ENCODE measurements around the gene TMEM204.

DNA sequence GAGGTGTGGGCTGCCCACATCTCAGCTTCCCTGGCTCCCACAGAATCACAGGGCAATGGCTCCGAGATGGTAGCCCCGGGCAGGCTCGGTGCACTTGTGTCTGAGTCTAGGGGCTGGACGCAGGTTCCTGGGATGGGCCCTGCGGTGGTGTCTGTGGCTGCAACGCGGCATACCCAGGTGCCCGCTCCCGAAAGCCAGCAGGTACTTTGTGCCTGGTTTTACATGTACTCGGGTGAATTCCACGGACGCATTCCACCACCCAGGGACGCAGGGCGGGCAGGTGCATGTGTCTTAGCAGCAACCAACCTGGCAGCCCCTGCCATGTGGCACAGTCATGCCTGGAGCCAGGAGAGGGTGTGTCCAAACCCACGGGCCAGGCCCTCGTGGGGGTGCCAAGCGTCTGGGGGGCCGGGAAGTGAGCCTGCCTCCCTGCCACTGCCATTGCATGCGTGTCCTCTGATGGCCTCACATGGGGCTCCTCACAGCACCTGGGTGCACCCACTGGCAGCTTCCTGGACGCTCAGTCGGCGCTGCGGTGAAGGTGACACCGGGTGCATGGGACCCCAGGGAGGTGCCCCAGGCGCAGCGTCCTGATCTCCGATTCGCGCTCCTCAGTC, 4.4 kb upstream of the TMEM204 start:
- TF ChIP-seq CHD2 (IDR thresholded peaks at IDR 0.05; ENCODE audit: low read length, partially characterized antibody) (no peak), CTCF (IDR thresholded peaks at IDR 0.05) (no peak), TCF12 (IDR thresholded peaks at IDR 0.05) (no peak), EZH2phosphoT487 (IDR thresholded peaks at IDR 0.05; ENCODE audit: borderline replicate concordance, low read depth) (no peak)
